ENCODE results near the gene ZNF425.
"Not testable (repeated sequence)": the region's sequence is repeated elsewhere in the genome, so short reads cannot be mapped to it uniquely, and the experiment has no call there.

ZNF425 gene

DNA sequence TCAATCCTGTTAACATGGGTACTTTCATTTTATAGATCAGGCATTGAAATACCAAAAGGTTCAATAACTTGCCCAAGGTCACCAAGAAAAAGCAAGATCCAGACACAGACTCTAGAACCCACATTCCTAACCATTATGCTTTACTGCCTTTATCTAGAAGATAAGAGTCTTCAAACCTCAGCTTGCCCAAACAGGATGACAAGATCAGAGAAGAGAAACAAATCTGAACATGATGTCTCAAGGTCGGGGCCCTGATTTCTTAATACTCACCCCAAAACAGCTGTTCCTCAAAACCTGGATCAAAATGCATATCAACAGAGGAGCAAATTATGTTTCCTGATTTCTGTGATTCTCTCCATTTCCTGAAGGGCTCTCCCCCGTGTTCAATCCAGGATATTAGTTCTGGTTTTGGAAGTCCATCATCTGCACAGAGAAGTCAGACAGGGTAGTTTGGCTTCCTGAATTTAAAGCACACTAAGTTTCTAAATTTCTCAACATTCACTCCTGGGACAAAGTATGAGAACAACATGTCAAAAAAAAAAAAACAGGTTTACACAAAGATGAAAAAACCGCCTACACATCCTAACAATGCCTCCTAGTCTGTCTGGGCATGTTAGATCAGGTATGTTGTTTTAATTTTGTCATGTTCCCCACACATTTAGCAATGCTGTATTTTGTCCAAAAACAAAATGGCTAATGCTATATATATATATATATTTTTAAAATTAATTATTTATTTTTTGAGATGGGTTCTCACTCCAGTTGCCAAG lies 51.8 kb downstream of the ZNF425 start:
- H3K9me3 Mint-ChIP-seq = no peaks in the 10 kb centered on the region
- no peaks in the 10 kb centered on the region for H3K27me3 Mint-ChIP-seq

DNA sequence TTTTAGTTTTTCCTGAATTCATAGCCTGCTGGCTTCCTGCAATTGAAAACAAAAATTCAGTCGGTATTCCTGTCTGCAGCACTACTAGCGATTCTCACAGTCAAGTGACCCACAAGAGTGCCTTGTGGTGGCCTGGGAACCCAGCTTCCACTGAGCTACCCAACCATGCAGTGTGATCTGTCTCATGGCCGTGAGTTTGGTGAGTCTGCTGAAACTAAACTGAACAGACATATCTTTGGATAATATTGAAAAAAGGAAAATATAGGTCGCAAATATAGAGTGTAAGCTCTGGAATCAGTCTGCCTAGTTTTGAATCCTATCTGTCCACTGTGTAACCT lies 53.7 kb downstream of the ZNF425 start:
- no peaks in the 10 kb centered on the region for H3K9me3 Mint-ChIP-seq
- DNase-seq = no peak
- peaks cover 27% of the 10 kb centered on the region for H3K36me3 Mint-ChIP-seq
- no peak overlapping the region for H3K27ac Mint-ChIP-seq
- CTCF ChIA-PET = interaction anchor here (1.2 to 1.6 kb wide), 2 partner anchors 11 to 67 kb away, joined by 3 to 4 read pairs; no protein-coding TSS in a partner anchor
- peaks cover 11% of the 10 kb centered on the region for H3K4me1 Mint-ChIP-seq
- no peaks in the 10 kb centered on the region for H3K27me3 Mint-ChIP-seq
- H3K4me3 Mint-ChIP-seq = no peak overlapping the region

More for the DNA sequence above, 51.8 kb downstream of the ZNF425 start:
- H3K4me3 Mint-ChIP-seq = no peak overlapping the region
- CTCF ChIA-PET = interaction anchor here (0.6 to 1.5 kb wide), 2 partner anchors 9 to 10 kb away, joined by 3 to 7 read pairs; no protein-coding TSS in a partner anchor
- H3K27ac Mint-ChIP-seq = no peak overlapping the region
- DNase-seq = no peak
- H3K36me3 Mint-ChIP-seq = peaks cover 22% of the 10 kb centered on the region
- peaks cover 6% of the 10 kb centered on the region for H3K4me1 Mint-ChIP-seq

DNA sequence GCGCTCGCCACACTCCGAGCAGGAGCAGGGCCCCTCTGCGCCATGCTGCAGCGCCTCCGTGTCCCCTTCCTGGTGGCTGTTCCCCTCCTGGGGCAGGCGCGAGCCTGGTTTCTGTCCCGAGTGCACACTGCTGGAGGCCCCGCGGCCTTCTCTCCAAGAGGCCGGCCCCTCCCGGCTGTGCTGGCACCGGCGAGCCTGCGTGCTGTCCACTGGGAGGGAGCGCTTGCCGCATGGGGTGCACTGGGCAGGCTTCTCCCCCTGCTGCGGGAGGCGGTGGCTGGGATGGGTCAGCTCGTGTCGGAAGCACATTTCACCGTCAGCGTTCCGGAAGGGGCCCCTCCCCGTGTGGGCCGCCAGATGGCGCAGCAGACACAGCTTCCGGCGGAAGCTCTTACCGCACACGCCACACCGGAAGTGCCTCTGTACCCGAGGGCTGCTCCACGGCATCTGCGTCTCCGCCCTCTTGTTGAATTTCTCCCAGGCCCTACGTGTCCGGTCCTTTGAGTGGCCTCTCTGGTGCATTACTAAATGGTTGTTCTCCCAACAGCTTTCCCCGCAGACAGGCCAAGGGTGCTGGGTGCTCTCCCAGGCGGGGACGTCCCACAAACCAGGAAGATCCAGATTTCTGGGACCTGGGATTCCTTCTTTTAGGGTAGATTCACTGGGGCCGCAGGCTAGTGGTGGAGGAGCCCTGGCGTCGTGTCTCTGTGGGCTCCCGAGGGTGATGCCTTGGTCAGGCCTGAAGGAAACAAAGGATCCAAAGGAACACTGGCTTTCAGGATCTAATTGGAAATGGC lies 54.3 kb downstream of the ZNF425 start:
- Mint-ChIP-seq H3K36me3 (peaks cover 24% of the 10 kb centered on the region), H3K9me3 (no peaks in the 10 kb centered on the region), H3K27ac (no peak overlapping the region), H3K4me3 (no peak overlapping the region), H3K4me1 (peaks cover 11% of the 10 kb centered on the region), H3K27me3 (no peaks in the 10 kb centered on the region)
- CTCF ChIA-PET = interaction anchor here (1.2 to 1.6 kb wide), 2 partner anchors 11 to 67 kb away, joined by 3 to 4 read pairs; no protein-coding TSS in a partner anchor
- DNase-seq = peak; percentile 32

DNA sequence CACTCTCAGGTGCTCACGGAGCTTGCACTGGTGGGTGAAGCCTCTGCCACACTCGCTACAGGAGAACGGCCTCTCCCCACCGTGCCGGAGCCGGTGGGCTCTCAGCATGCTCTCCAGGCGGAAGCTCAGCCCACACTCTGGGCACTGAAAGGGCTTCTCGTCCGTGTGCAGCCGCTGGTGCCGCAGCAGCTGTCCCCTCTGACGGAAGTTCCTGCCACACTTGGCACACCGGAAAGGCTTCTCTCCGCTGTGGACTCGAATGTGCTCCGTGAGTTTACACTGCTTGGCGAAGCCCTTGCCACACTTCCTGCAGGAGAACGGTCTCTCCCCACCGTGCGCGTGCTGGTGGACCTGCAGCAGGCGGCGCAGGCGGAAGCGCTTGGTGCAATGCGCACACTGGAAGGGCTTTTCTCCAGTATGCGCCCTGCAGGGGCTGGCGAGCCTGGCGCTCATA lies 54.9 kb downstream of the ZNF425 start:
- DNase-seq = no peak
- H3K27ac Mint-ChIP-seq = no peak overlapping the region
- peaks cover 11% of the 10 kb centered on the region for H3K4me1 Mint-ChIP-seq
- no peaks in the 10 kb centered on the region for H3K9me3 Mint-ChIP-seq
- H3K27me3 Mint-ChIP-seq = no peaks in the 10 kb centered on the region
- H3K36me3 Mint-ChIP-seq = peaks cover 21% of the 10 kb centered on the region
- no peak overlapping the region for H3K4me3 Mint-ChIP-seq
- CTCF ChIA-PET = no interaction called here

DNA sequence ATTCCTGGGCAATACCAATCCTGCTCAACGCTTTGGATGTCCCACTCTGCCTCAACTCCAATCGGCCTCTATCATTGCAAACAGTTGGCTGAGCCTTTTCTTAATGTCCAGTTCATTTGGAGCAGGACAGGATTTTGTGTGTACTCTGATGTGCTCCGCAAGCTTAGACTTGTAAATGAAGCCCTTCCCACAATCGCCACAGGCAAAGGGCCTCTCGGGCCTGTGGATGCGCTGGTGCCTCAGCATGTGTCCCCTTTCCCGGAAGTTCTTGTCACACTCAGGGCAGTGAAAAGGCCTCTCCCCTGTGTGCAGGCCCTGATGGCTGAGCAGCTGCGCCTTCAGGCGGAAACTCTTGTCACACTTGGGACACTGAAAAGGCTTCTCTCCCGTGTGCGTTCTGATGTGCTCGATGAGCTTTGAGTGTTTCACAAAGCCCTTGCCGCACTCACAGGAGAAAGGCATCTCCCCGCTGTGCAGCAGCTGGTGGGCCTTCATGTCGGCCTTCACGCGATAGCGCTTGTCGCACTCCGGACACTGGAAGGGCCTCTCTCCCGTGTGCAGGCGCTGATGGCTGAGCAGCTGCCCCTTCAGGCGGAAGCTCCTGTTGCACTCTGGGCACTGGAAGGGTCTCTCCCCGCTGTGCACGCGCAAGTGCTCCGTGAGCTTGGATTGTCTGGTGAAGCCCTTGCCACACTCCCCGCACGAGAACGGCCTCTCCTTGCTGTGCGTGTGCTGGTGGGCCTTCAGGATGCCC lies 55.6 kb downstream of the ZNF425 start:
- no peak overlapping the region for H3K27ac Mint-ChIP-seq
- H3K36me3 Mint-ChIP-seq = peaks cover 21% of the 10 kb centered on the region

DNA sequence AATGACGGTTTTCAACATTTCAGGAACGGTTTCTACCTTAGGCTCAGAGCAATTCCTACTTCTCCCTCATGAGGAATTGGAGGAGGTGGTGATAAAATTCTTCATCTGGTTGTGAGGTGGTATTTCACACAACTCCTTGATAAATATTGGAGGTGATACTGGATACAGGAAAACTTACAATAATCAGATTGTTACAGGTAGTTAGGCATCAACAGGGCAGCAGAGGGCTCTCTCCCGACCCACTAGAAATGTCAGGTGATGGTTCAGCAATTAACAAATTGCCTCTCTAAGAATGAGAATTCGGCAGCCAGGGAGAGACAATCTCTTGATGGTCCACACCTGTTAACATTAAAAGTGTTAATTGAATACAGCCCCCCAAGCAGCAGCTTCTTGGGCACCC lies 58.3 kb downstream of the ZNF425 start:
- H3K9me3 Mint-ChIP-seq = no peaks in the 10 kb centered on the region
- peaks cover 13% of the 10 kb centered on the region for H3K36me3 Mint-ChIP-seq
- no peaks in the 10 kb centered on the region for H3K27me3 Mint-ChIP-seq
- H3K4me1 Mint-ChIP-seq = peaks cover 15% of the 10 kb centered on the region
- CTCF ChIA-PET = interaction anchor here (1.6 to 4.0 kb wide), 2 partner anchors 63 kb away, joined by 9 to 85 read pairs; no protein-coding TSS in a partner anchor
- no peak overlapping the region for H3K27ac Mint-ChIP-seq
- DNase-seq = peak; percentile 27
- no peak overlapping the region for H3K4me3 Mint-ChIP-seq

More for the DNA sequence above, 55.6 kb downstream of the ZNF425 start:
- CTCF ChIA-PET = no interaction called here
- peaks cover 13% of the 10 kb centered on the region for H3K4me1 Mint-ChIP-seq
- H3K9me3 Mint-ChIP-seq = no peaks in the 10 kb centered on the region
- H3K4me3 Mint-ChIP-seq = no peak overlapping the region
- no peaks in the 10 kb centered on the region for H3K27me3 Mint-ChIP-seq
- DNase-seq = no peak

DNA sequence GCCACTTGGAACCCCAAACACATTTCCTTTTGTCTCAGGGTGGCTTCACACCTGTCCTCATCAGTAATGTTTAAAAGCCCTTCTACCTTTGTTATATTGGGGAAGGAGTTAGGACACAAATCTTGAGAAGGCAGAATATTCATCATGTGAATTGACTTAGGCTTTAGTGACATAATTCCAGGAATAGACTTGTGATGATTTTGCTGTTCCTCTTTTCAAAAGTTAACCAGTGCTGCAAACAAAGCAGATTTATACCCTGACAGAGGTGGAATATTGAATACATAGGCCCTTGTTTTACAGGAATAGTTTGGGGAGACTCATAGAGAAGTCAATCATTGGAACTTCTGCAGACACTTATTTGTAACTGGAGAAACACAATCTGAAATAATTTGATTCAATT lies 62.6 kb downstream of the ZNF425 start:
- Mint-ChIP-seq H3K4me1 (peaks cover 15% of the 10 kb centered on the region), H3K27me3 (no peaks in the 10 kb centered on the region), H3K9me3 (no peaks in the 10 kb centered on the region), H3K27ac (no peak overlapping the region), H3K36me3 (peaks cover 6% of the 10 kb centered on the region), H3K4me3 (no peak overlapping the region)
- DNase-seq = no peak
- CTCF ChIA-PET = interaction anchor here (1.2 kb wide), 1 partner anchor 58 kb away, joined by 3 read pairs; no protein-coding TSS in a partner anchor

DNA sequence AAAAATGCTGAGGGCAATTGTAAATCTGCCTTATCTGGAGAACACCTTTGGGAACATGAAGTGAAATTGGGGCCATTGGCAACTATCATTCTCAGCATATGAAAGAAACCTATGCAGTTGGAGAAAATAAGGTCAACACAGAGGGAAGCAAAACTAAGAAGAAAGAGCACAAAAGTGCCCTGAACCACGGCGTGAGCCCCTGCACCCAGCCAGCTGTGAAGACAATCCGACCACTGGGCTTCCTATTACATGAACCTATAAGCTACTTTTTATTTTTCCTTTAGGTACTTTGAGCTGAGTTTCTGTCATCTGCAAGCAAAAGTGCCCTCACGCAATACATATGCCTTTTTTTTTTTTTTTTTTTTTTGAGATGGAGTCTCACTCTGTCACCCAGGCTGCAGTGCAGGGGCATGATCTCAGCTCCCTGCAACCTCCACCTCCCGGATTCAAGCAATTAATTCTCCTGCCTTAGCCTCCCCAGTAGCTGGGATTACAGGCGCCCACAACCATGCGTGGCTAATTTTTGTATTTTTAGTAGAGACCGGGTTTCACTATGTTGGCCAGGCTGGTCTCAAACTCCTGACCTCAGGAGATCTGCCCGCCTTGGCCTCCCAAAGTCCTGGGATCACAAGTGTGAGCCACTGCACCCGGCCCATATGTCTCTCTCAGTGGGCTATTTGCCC lies 63.8 kb downstream of the ZNF425 start:
- not testable (repeated sequence) for DNase-seq, H3K36me3 Mint-ChIP-seq, H3K27ac Mint-ChIP-seq, H3K4me3 Mint-ChIP-seq, H3K27me3 Mint-ChIP-seq, H3K9me3 Mint-ChIP-seq
- peaks cover 11% of the 10 kb centered on the region for H3K4me1 Mint-ChIP-seq
- CTCF ChIA-PET = interaction anchor here (1.2 to 1.3 kb wide), 2 partner anchors 57 kb away, joined by 3 to 7 read pairs; no protein-coding TSS in a partner anchor

DNA sequence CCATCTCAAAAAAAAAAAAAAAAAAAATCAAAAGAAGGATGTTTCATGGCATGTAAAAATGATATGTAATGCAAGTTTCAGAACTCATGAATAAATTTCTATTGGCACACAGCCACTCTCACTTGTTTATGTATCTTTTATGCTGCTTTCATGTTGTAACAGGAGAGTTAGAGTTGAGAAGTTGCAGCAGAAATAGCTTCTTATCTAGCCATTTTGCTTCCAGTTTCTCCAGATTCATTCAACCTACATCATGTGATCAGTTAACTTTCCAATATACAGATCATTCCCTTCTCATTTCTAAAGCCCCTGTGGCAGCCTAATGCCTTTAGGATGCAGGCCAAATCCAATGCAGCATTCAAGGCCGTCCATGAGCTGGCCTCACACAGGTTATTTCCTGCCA lies 66.0 kb downstream of the ZNF425 start:
- no peaks in the 10 kb centered on the region for H3K9me3 Mint-ChIP-seq
- H3K4me3 Mint-ChIP-seq = no peak overlapping the region
- no peak for DNase-seq
- H3K36me3 Mint-ChIP-seq = no peaks in the 10 kb centered on the region
- no peaks in the 10 kb centered on the region for H3K27me3 Mint-ChIP-seq
- H3K4me1 Mint-ChIP-seq = peaks cover 6% of the 10 kb centered on the region
- H3K27ac Mint-ChIP-seq = no peak overlapping the region
- CTCF ChIA-PET = no interaction called here

DNA sequence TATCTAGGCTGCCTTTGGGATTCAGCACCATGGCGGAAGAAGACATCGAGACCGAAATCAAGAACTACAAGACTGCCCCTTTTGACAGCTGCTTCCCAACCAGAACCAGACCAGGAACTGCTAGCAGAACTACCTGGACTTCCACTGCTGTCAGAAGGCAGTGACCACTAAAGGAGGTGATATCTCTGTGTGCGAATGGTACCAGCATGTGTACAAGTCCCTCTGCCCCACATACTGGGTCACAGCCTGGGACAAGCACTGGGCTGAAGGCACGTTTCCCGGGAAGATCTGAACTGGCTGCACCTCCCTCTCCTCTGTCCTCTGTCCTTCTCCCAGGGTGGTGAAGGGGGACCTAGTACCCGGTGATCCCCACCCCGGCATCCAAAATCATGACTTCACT lies 72.2 kb downstream of the ZNF425 start:
- Mint-ChIP-seq H3K36me3 (no peaks in the 10 kb centered on the region), H3K27me3 (peaks cover 13% of the 10 kb centered on the region), H3K4me3 (no peak overlapping the region), H3K9me3 (no peaks in the 10 kb centered on the region), H3K4me1 (no peaks in the 10 kb centered on the region), H3K27ac (no peak overlapping the region)
- DNase-seq = no peak
- CTCF ChIA-PET = interaction anchor here (0.8 to 2.1 kb wide), 2 partner anchors 12 to 323 kb away, joined by 3 to 8 read pairs; no protein-coding TSS in a partner anchor

DNA sequence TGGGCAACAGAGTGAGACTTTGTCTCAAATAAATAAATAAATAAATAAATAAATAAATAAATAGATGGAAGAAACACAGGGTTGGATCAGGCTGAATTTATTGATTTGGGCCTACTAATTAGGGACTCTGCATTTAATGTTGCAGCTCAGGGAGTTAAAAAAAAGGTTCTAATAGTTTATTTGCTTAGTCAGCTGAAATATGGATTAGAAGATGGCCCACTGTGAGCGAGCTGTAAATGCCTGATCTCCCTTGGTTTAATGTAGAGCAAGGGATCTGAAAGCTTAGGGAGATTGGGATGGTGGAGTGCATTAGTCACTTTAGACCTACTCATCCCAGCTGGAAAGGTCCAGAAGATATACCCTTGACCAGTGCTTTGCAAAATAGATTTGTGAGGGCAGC lies 72.7 kb downstream of the ZNF425 start:
- Mint-ChIP-seq H3K4me1 (no peaks in the 10 kb centered on the region), H3K9me3 (no peaks in the 10 kb centered on the region), H3K27ac (no peak overlapping the region), H3K4me3 (no peak overlapping the region), H3K27me3 (peaks cover 13% of the 10 kb centered on the region), H3K36me3 (no peaks in the 10 kb centered on the region)
- CTCF ChIA-PET = interaction anchor here (2.1 kb wide), 1 partner anchor 13 kb away, joined by 8 read pairs; no protein-coding TSS in a partner anchor
- no peak for DNase-seq

Measured in activated naive CD4-positive, alpha-beta T cell treated with anti-CD3 and anti-CD28 coated beads, Interleukin-2, amount 10 ng/mL, durations not matched to agents 7 days and 5 days (primary cell).